Measurements from ENCODE around the gene SH3RF2. TPM values are rescaled to one million over a fixed set of nuclear protein-coding genes. Genes with fewer than 3 reads are reported as not detected.

The SH3RF2 gene
- total and polyA plus RNA-seq, 10 of the 15 experiments (the other 5 are each of a cell fraction or from before 2014, with no cell fraction given) = 0.15 TPM; not detected in 9

GRCh38 chr5:146101646-146102045, 165.3 kb downstream of the SH3RF2 start:
- no peak overlapping the region for H3K27ac ChIP-seq (ENCODE audit: control insufficient read depth, insufficient read depth)
- 85% methylated on average over 2 of the region's 2 CpGs for WGBS (ENCODE audit: insufficient coverage, insufficient replicate concordance, low lambda C conversion rate, missing lambda C conversion rate)
- TF ChIP-seq SP1 (IDR thresholded peaks at IDR 0.05; ENCODE audit: low read depth, low read length) (no peak), ZNF622 (IDR thresholded peaks at IDR 0.05) (no peak), MTA3 (IDR thresholded peaks at IDR 0.05; ENCODE audit: borderline replicate concordance, low read length) (no peak), ZSCAN29 (IDR thresholded peaks at IDR 0.05) (no peak)
- TF ChIP-seq, protein P1, sequence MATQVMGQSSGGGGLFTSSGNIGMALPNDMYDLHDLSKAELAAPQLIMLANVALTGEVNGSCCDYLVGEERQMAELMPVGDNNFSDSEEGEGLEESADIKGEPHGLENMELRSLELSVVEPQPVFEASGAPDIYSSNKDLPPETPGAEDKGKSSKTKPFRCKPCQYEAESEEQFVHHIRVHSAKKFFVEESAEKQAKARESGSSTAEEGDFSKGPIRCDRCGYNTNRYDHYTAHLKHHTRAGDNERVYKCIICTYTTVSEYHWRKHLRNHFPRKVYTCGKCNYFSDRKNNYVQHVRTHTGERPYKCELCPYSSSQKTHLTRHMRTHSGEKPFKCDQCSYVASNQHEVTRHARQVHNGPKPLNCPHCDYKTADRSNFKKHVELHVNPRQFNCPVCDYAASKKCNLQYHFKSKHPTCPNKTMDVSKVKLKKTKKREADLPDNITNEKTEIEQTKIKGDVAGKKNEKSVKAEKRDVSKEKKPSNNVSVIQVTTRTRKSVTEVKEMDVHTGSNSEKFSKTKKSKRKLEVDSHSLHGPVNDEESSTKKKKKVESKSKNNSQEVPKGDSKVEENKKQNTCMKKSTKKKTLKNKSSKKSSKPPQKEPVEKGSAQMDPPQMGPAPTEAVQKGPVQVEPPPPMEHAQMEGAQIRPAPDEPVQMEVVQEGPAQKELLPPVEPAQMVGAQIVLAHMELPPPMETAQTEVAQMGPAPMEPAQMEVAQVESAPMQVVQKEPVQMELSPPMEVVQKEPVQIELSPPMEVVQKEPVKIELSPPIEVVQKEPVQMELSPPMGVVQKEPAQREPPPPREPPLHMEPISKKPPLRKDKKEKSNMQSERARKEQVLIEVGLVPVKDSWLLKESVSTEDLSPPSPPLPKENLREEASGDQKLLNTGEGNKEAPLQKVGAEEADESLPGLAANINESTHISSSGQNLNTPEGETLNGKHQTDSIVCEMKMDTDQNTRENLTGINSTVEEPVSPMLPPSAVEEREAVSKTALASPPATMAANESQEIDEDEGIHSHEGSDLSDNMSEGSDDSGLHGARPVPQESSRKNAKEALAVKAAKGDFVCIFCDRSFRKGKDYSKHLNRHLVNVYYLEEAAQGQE (IDR thresholded peaks at IDR 0.05; ENCODE audit: low read depth, low read length) = no peak
- TF ChIP-seq, protein P2, sequence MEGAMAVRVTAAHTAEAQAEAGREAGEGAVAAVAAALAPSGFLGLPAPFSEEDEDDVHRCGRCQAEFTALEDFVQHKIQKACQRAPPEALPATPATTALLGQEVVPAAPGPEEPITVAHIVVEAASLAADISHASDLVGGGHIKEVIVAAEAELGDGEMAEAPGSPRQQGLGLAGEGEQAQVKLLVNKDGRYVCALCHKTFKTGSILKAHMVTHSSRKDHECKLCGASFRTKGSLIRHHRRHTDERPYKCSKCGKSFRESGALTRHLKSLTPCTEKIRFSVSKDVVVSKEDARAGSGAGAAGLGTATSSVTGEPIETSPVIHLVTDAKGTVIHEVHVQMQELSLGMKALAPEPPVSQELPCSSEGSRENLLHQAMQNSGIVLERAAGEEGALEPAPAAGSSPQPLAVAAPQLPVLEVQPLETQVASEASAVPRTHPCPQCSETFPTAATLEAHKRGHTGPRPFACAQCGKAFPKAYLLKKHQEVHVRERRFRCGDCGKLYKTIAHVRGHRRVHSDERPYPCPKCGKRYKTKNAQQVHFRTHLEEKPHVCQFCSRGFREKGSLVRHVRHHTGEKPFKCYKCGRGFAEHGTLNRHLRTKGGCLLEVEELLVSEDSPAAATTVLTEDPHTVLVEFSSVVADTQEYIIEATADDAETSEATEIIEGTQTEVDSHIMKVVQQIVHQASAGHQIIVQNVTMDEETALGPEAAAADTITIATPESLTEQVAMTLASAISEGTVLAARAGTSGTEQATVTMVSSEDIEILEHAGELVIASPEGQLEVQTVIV (IDR thresholded peaks at IDR 0.05; ENCODE audit: borderline replicate concordance, partially characterized antibody) = no peak
- SMC1A ChIA-PET (ENCODE audit: uncharacterized antibody, unreplicated experiment) = interaction anchor here (0.6 to 1.1 kb wide), 3 partner anchors 18 to 176 kb away, joined by 3 to 6 read pairs (median 3); no protein-coding TSS in a partner anchor
- RAD21 ChIA-PET (ENCODE audit: unreplicated experiment) = no interaction called here
- H3K9ac ChIP-seq (ENCODE audit: control insufficient read depth, insufficient read depth, low read length) = no peak overlapping the region
- intact Hi-C loops (cut with micrococcal nuclease; ENCODE audit: unreplicated experiment) = no loop called here
- H4K20me1 ChIP-seq (ENCODE audit: control insufficient read depth, insufficient read depth) = no peaks in the 10 kb centered on the region
- no peaks in the 10 kb centered on the region for H3K79me2 ChIP-seq (ENCODE audit: control insufficient read depth, insufficient read depth, low read length)
- POLR2A ChIA-PET = interaction anchor here (0.5 kb wide), 1 partner anchor 43 kb away, joined by 4 read pairs; no protein-coding TSS in a partner anchor
- H3K27me3 ChIP-seq (replicated peaks in 1 of 2; ENCODE audit: control insufficient read depth in 2 of 2, insufficient read depth in 2 of 2, low read length in 1 of 2) = no peaks in the 10 kb centered on the region
- ATAC-seq (no peak), FAIRE-seq (no peak), DNase-seq (ENCODE audit: low read depth, low spot score) (no peak)
- H3K4me3 ChIP-seq = no peak overlapping the region
- CTCF ChIA-PET = interaction anchor here (0.7 to 1.4 kb wide), 2 partner anchors 14 to 29 kb away, joined by 4 read pairs; no protein-coding TSS in a partner anchor
- in situ Hi-C loops (cut with MboI) = no loop called here
- H3K36me3 ChIP-seq (ENCODE audit: control insufficient read depth in 2 of 2, insufficient read depth in 2 of 2, low read length in 1 of 2) = no peaks in the 10 kb centered on the region
- BruUV-seq (replicated peaks) = no TSS peak
- H3K4me2 ChIP-seq (ENCODE audit: control insufficient read depth, insufficient read depth) = no peak overlapping the region
- H3K4me1 ChIP-seq (ENCODE audit: control insufficient read depth, insufficient read depth, low read length) = no peaks in the 10 kb centered on the region
- H2AFZ ChIP-seq (ENCODE audit: control insufficient read depth, low read depth, low read length) = no peak overlapping the region
- H3K9me3 ChIP-seq (replicated peaks; ENCODE audit: control insufficient read depth, insufficient read depth, low read length) = no peaks in the 10 kb centered on the region

Data from GM12878 (cell line).